CD8-positive, alpha-beta memory T cell (primary cell): ENCODE results near the gene CCDC152. TPM values are rescaled to one million over a fixed set of nuclear protein-coding genes. Genes with fewer than 3 reads are reported as not detected.
A peak's percentile ranks its signal among the peaks of the same experiment; 100 is the strongest.
"Not testable (repeated sequence)": the region's sequence is repeated elsewhere in the genome, so short reads cannot be mapped to it uniquely, and the experiment has no call there.

Experiments
- CTCF ChIA-PET: fragments of 350-600 bp; sonication (Branson Sonifier 250); formaldehyde crosslinking; loops from one replicate; lab custom pipeline; 2021; ENCODE audit warnings: antibody characterized with exemption; lab: Charles Lee
- POLR2A ChIA-PET: fragments of 350-600 bp; sonication (Branson Sonifier 250); formaldehyde crosslinking; loops from one replicate; lab custom pipeline; 2021; ENCODE audit warnings: antibody characterized with exemption; lab: Charles Lee
- DNase-seq, 5 donors: peaks; one replicate each; pipeline versions ENCODE4 v3.0.0 to v3.0.0-alpha.2; 2020 to 2022; ENCODE audit warnings: mixed read lengths in 1 of 5
- H3K27ac ChIP-seq: one replicate; pipeline ENCODE4 v1.7.0; 2013; ENCODE audit warnings: low read depth, mild to moderate bottlenecking, low read length, moderate library complexity
- H3K27me3 ChIP-seq: 2 replicates; pipeline ENCODE4 v1.7.0; 2013; ENCODE audit warnings: low read length, mild to moderate bottlenecking; ENCODE audit not compliant: insufficient read depth, poor library complexity, severe bottlenecking
- H3K36me3 ChIP-seq: 2 replicates; pipeline ENCODE4 v1.7.0; 2013; ENCODE audit warnings: mild to moderate bottlenecking, low read length, moderate library complexity; ENCODE audit not compliant: insufficient read depth
- H3K4me1 ChIP-seq: 2 replicates; pipeline ENCODE4 v1.7.0; 2013; ENCODE audit warnings: mild to moderate bottlenecking, low read length, moderate library complexity; ENCODE audit not compliant: insufficient read depth
- H3K4me3 ChIP-seq: 2 replicates; pipeline ENCODE4 v1.7.0; 2013; ENCODE audit warnings: mild to moderate bottlenecking, low read length
- H3K9me3 ChIP-seq: 2 replicates; pipeline ENCODE4 v1.7.0; 2013; ENCODE audit warnings: mild to moderate bottlenecking, low read length
- H3K27ac Mint-ChIP-seq, 8 donors: one replicate each; pipeline ENCODE4 v1.8.0; 2020 to 2021; ENCODE audit warnings: mixed read lengths in 8 of 8, mild to moderate bottlenecking in 6 of 8, inconsistent platforms in 3 of 8, moderate library complexity in 3 of 8
- H3K27me3 Mint-ChIP-seq, 2 donors: one replicate each; pipeline ENCODE4 v1.8.0; 2020 to 2021; ENCODE audit warnings: mixed read lengths in 2 of 2, mild to moderate bottlenecking in 1 of 2, moderate library complexity in 1 of 2
- H3K36me3 Mint-ChIP-seq, 3 donors: one replicate each; pipeline ENCODE4 v1.8.0; 2020 to 2021; ENCODE audit warnings: mixed read lengths in 3 of 3, inconsistent platforms in 1 of 3, mild to moderate bottlenecking in 1 of 3
- H3K4me1 Mint-ChIP-seq, 3 donors: one replicate each; pipeline ENCODE4 v1.8.0; 2020 to 2021; ENCODE audit warnings: mixed read lengths in 3 of 3, inconsistent platforms in 1 of 3, mild to moderate bottlenecking in 1 of 3
- H3K4me3 Mint-ChIP-seq, 7 donors: one replicate each; pipeline ENCODE4 v1.8.0; 2020 to 2021; ENCODE audit warnings: mixed read lengths in 7 of 7, mild to moderate bottlenecking in 6 of 7, moderate library complexity in 4 of 7, inconsistent platforms in 2 of 7
- H3K9me3 Mint-ChIP-seq, 5 donors: one replicate each; pipeline ENCODE4 v1.8.0; 2020 to 2022; ENCODE audit warnings: mixed read lengths in 5 of 5, mild to moderate bottlenecking in 3 of 5, moderate library complexity in 2 of 5, inconsistent platforms in 1 of 5
- polyA plus RNA-seq: library from polyadenylated mRNA; unstranded; fragments of 300-500 nt; fragmentation: Illumina TruSeq; gene quantifications from one replicate; pipeline ENCODE4 v1.2.3, GENCODE V29; 2021
- total RNA-seq, 2 experiments: library from RNA; stranded (reverse); gene quantifications; one replicate each; pipeline ENCODE4 v1.2.3, GENCODE V29; 2021

Gene CCDC152
- total and polyA plus RNA-seq, 3 experiments from 2014 or later: 3.4 to 16.2 (median 14.5) TPM

DNA sequence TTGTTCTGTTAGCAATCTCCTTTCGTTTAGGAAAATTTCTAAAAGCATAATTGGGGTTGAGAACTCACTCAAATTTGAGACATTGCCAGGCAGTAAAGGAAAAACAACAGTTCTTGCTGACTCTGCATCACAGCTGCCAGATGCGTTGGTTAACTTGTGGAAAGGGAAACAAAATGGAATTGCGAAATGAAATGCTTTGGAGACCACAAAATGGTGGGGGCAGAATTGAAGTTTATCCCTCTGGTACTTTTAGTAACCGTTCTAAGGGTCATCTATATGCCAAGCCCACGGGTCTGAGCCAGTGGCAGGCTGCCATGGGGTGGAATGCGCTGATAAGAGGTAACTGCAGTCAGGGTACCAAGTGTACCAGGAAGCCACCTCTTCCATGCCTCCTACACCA lies 83.7 kb downstream of the CCDC152 start:
- Histone ChIP-seq H3K27me3 (no peaks in the 10 kb centered on the region), H3K9me3 (no peaks in the 10 kb centered on the region), H3K36me3 (no peaks in the 10 kb centered on the region), H3K4me3 (no peak overlapping the region), H3K4me1 (no peaks in the 10 kb centered on the region), H3K27ac (no peak overlapping the region)
- no peak for DNase-seq
- Mint-ChIP-seq H3K36me3 (peaks cover 0 to 8% (median 0%) of the 10 kb centered on the region in 3 donors), H3K4me3 (no peak overlapping the region), H3K27ac (no peak overlapping the region), H3K27me3 (peaks cover 2 to 4% of the 10 kb centered on the region in 2 donors), H3K4me1 (no peaks in the 10 kb centered on the region), H3K9me3 (peaks cover 0 to 15% (median 3%) of the 10 kb centered on the region in 5 donors)
- ChIA-PET POLR2A (no interaction called here), CTCF (no interaction called here)

DNA sequence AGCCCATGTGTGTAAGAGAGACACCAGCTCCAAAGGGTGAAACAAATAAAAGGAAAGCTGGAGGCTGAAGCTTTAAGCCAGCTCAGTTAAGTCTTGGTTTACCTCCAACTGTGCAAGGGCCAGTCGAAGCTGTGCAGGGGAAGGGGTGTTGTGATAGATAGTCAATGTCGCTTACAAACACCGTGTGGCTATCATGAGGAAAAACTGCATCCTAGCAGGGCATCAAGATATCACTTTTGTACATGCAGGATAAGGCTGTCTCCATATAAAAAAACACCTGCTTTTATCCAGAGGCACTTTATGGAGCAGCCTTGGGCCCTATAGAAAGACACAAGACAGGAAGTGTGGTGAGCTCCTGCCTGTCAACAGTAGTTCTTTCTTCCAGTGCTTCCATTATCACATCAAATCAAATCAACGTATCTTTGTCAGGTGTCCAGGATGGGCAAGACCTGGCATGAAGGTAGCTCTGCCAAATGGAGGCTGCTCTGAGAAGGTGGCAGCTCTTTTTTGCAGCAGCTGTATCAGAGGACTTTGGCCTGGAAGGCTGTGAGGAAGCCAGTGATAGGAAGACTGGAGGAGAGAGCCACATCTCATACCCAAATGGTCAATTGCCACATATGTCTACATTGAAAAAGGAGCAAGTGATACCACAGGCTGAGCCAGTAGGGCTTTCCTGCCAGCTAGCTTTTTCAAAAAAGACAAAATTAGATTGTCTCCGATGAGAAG lies 84.4 kb downstream of the CCDC152 start:
- DNase-seq: no peak
- POLR2A ChIA-PET: no interaction called here

DNA sequence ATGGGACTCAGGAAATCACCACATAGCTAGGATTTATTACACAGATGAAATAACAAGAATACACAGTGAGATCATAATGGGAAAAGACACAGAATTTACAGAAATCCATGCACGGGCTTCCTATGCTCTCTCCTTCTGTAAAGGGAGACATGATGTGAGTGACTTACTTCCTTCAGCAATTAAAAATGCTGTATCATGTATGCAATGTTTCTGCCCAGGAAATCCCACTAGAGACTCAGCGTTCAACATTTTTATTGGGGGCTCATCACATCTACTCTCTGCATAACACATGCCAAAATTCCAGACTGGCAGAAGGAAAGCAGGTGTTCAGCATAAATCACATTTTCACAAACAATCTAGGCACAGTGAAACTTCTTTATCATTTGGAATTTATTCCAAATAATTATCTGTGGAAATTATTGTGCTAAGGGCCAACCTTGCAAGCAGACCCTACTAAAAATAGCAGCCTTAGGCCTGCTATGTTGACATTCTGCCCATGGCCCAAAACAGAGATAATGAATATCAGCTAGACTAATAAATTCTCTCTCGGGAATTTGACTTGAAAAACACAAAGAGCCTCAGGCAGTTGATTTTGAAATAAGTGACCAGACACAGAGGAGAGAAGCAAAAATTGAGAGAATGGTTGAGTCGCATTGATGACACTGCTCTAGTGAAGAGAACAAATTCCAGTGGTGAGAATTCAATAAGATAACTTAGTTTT lies 86.5 kb downstream of the CCDC152 start:
- Histone ChIP-seq H3K4me3 (no peak overlapping the region), H3K27ac (no peak overlapping the region), H3K36me3 (no peaks in the 10 kb centered on the region), H3K9me3 (no peaks in the 10 kb centered on the region), H3K27me3 (no peaks in the 10 kb centered on the region), H3K4me1 (no peaks in the 10 kb centered on the region)
- H3K27me3 Mint-ChIP-seq: peaks cover 0 to 20% of the 10 kb centered on the region in 2 donors
- ChIA-PET POLR2A (no interaction called here), CTCF (no interaction called here)
- no peak overlapping the region for H3K27ac Mint-ChIP-seq
- DNase-seq: no peak
- H3K9me3 Mint-ChIP-seq: peaks cover 0 to 9% (median 4%) of the 10 kb centered on the region in 5 donors
- no peaks in the 10 kb centered on the region for H3K4me1 Mint-ChIP-seq
- H3K4me3 Mint-ChIP-seq: no peak overlapping the region
- H3K36me3 Mint-ChIP-seq: peaks cover 0 to 5% (median 1%) of the 10 kb centered on the region in 3 donors

More for the DNA sequence above, 84.4 kb downstream of the CCDC152 start:
- Histone ChIP-seq H3K9me3 (no peaks in the 10 kb centered on the region), H3K4me1 (no peaks in the 10 kb centered on the region), H3K27me3 (no peaks in the 10 kb centered on the region), H3K36me3 (no peaks in the 10 kb centered on the region), H3K27ac (no peak overlapping the region), H3K4me3 (no peak overlapping the region)
- Mint-ChIP-seq H3K36me3 (peaks cover 0 to 5% (median under 1%) of the 10 kb centered on the region in 3 donors), H3K27me3 (peaks cover 0 to 6% of the 10 kb centered on the region in 2 donors), H3K9me3 (peaks cover 0 to 9% (median 4%) of the 10 kb centered on the region in 5 donors), H3K4me3 (no peak overlapping the region), H3K27ac (peak overlapping the region in 1 of 8 donors; percentile 75), H3K4me1 (no peaks in the 10 kb centered on the region)
- CTCF ChIA-PET: no interaction called here

GRCh38 chr5:42843675-42844292 lies 87.2 kb downstream of the CCDC152 start:
- peaks cover 0 to 23% of the 10 kb centered on the region in 2 donors for H3K27me3 Mint-ChIP-seq
- no peaks in the 10 kb centered on the region for H3K36me3 ChIP-seq
- H3K27ac ChIP-seq: no peak overlapping the region
- no peaks in the 10 kb centered on the region for H3K9me3 ChIP-seq
- no peak overlapping the region for H3K27ac Mint-ChIP-seq
- H3K4me1 ChIP-seq: no peaks in the 10 kb centered on the region
- no peak overlapping the region for H3K4me3 Mint-ChIP-seq
- ChIA-PET CTCF (no interaction called here), POLR2A (no interaction called here)
- H3K36me3 Mint-ChIP-seq: peaks cover 0 to 7% (median 1%) of the 10 kb centered on the region in 3 donors
- peaks cover 0 to 9% (median 4%) of the 10 kb centered on the region in 5 donors for H3K9me3 Mint-ChIP-seq
- no peak for DNase-seq
- H3K4me1 Mint-ChIP-seq: no peaks in the 10 kb centered on the region
- no peaks in the 10 kb centered on the region for H3K27me3 ChIP-seq
- no peak overlapping the region for H3K4me3 ChIP-seq

GRCh38 chr5:42844408-42844807 lies 87.8 kb downstream of the CCDC152 start:
- H3K36me3 Mint-ChIP-seq, H3K36me3 ChIP-seq, H3K27me3 ChIP-seq, H3K9me3 ChIP-seq, DNase-seq, H3K4me3 ChIP-seq, H3K4me3 Mint-ChIP-seq, POLR2A ChIA-PET, CTCF ChIA-PET, H3K4me1 Mint-ChIP-seq, H3K9me3 Mint-ChIP-seq, H3K27ac ChIP-seq, H3K4me1 ChIP-seq, H3K27ac Mint-ChIP-seq: not testable (repeated sequence)
- H3K27me3 Mint-ChIP-seq: peaks cover 0 to 27% of the 10 kb centered on the region in 2 donors

- Histone ChIP-seq H3K36me3 (no peaks in the 10 kb centered on the region), H3K4me3 (no peak overlapping the region), H3K27ac (no peak overlapping the region), H3K27me3 (no peaks in the 10 kb centered on the region), H3K4me1 (no peaks in the 10 kb centered on the region), H3K9me3 (no peaks in the 10 kb centered on the region)
- DNase-seq: no peak
- Mint-ChIP-seq H3K4me3 (no peak overlapping the region), H3K9me3 (peaks cover 0 to 9% (median 3%) of the 10 kb centered on the region in 5 donors), H3K4me1 (no peaks in the 10 kb centered on the region), H3K27me3 (peaks cover 0 to 23% of the 10 kb centered on the region in 2 donors), H3K27ac (no peak overlapping the region), H3K36me3 (peaks cover 0 to 8% (median 1%) of the 10 kb centered on the region in 3 donors)
- ChIA-PET CTCF (no interaction called here), POLR2A (no interaction called here)
Measured at GRCh38 chr5:42848545-42848944, 91.9 kb downstream of the CCDC152 start.

DNA sequence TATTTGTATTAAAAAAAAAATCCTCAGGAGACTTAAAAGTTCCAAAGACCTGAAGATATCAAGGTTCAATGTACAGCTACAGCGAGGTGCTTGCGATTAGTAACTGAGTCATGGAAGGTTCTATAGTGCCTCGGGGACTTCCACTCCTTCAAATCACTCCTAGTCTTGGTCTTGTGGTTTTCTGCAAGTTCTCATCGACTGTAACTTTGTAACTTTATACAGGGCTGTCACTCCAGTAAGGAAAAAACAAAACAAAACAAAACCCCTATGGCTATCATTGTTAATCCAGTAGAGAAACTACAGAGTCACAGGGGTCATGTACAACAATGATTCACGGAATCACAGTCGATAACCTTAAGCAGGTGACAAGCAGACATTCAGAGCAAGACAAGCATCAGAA lies 94.9 kb downstream of the CCDC152 start:
- ChIA-PET CTCF (no interaction called here), POLR2A (no interaction called here)
- peaks cover 0 to 3% (median 0%) of the 10 kb centered on the region in 5 donors for H3K9me3 Mint-ChIP-seq
- no peak overlapping the region for H3K27ac ChIP-seq
- H3K36me3 ChIP-seq: no peaks in the 10 kb centered on the region
- no peak overlapping the region for H3K4me3 ChIP-seq
- H3K27me3 Mint-ChIP-seq: peaks cover 0 to 18% of the 10 kb centered on the region in 2 donors
- H3K27ac Mint-ChIP-seq: no peak overlapping the region
- no peak for DNase-seq
- no peaks in the 10 kb centered on the region for H3K4me1 Mint-ChIP-seq
- no peaks in the 10 kb centered on the region for H3K4me1 ChIP-seq
- H3K36me3 Mint-ChIP-seq: peaks cover 0 to 4% (median 0%) of the 10 kb centered on the region in 3 donors
- H3K4me3 Mint-ChIP-seq: no peak overlapping the region
- H3K27me3 ChIP-seq: no peaks in the 10 kb centered on the region
- H3K9me3 ChIP-seq: no peaks in the 10 kb centered on the region
